H9 (cell line): ENCODE data around the gene AMDHD1. TPM values are rescaled to one million over a fixed set of nuclear protein-coding genes. Genes with fewer than 3 reads are reported as not detected.
A peak's percentile ranks its signal among the peaks of the same experiment; 100 is the strongest.

Experiments
- DNase-seq: peaks from one replicate; pipeline ENCODE4 v3.0.0-alpha.2; 2017
- H2AFZ ChIP-seq: one replicate; pipeline ENCODE4 v1.6.1; 2013; ENCODE audit warnings: mild to moderate bottlenecking, low read length, control low read depth, moderate library complexity
- H2AK5ac ChIP-seq: 2 replicates; pipeline ENCODE4 v1.6.1; 2013; ENCODE audit warnings: low read length, control low read depth, mixed read lengths; ENCODE audit not compliant: insufficient read length
- H2BK120ac ChIP-seq: one replicate; pipeline ENCODE4 v1.6.1; 2013; ENCODE audit warnings: low read depth, mild to moderate bottlenecking, low read length, control low read depth, inconsistent platforms; ENCODE audit not compliant: poor library complexity, severe bottlenecking
- H2BK12ac ChIP-seq: 2 replicates; pipeline ENCODE4 v1.6.1; 2013; ENCODE audit warnings: low read length, control low read depth, mixed read lengths, low read depth; ENCODE audit not compliant: insufficient read length
- H2BK15ac ChIP-seq: 2 replicates; pipeline ENCODE4 v1.6.1; 2013; ENCODE audit warnings: low read depth, low read length, control low read depth
- H2BK20ac ChIP-seq: one replicate; pipeline ENCODE4 v1.6.1; 2013; ENCODE audit warnings: low read depth, mild to moderate bottlenecking, low read length, control low read depth, inconsistent platforms; ENCODE audit not compliant: poor library complexity, severe bottlenecking
- H2BK5ac ChIP-seq: 2 replicates; pipeline ENCODE4 v1.6.1; 2013; ENCODE audit warnings: low read length, control low read depth, mixed read lengths; ENCODE audit not compliant: insufficient read length
- H3K14ac ChIP-seq: 2 replicates; pipeline ENCODE4 v1.6.1; 2013; ENCODE audit warnings: low read length, control low read depth; ENCODE audit not compliant: insufficient read depth
- H3K18ac ChIP-seq: 2 replicates; pipeline ENCODE4 v1.6.1; 2013; ENCODE audit warnings: low read depth, mild to moderate bottlenecking, mixed read lengths, low read length, control low read depth; ENCODE audit not compliant: insufficient read length
- H3K23ac ChIP-seq: 2 replicates; pipeline ENCODE4 v1.6.1; 2013; ENCODE audit warnings: low read length, control low read depth, mixed read lengths, low read depth; ENCODE audit not compliant: insufficient read length
- H3K23me2 ChIP-seq: 2 replicates; pipeline ENCODE4 v1.6.1; 2013; ENCODE audit warnings: low read depth, mild to moderate bottlenecking, mixed read lengths, low read length, control low read depth; ENCODE audit not compliant: insufficient read length, poor library complexity, severe bottlenecking
- H3K27ac ChIP-seq: 2 replicates; pipeline ENCODE4 v1.5.1; 2013; ENCODE audit warnings: low read length, control low read depth, mixed read lengths, low read depth; ENCODE audit not compliant: insufficient read length
- H3K27me3 ChIP-seq: 2 replicates; pipeline ENCODE4 v1.6.1; 2013; ENCODE audit warnings: low read length, control low read depth, inconsistent platforms; ENCODE audit not compliant: insufficient read depth
- H3K4ac ChIP-seq: 2 replicates; pipeline ENCODE4 v1.6.1; 2013; ENCODE audit warnings: low read depth, mild to moderate bottlenecking, control low read depth, inconsistent platforms, low read length, moderate library complexity
- H3K4me1 ChIP-seq: 2 replicates; pipeline ENCODE4 v1.6.1; 2013; ENCODE audit warnings: low read length, control low read depth, inconsistent platforms; ENCODE audit not compliant: insufficient read depth
- H3K4me2 ChIP-seq: 2 replicates; pipeline ENCODE4 v1.6.1; 2013; ENCODE audit warnings: low read length, control low read depth, mixed read lengths; ENCODE audit not compliant: insufficient read length, insufficient read depth
- H3K56ac ChIP-seq: 2 replicates; pipeline ENCODE4 v1.6.1; 2013; ENCODE audit warnings: low read depth, mild to moderate bottlenecking, mixed read lengths, low read length, control low read depth; ENCODE audit not compliant: insufficient read length
- H3K79me1 ChIP-seq: 2 replicates; pipeline ENCODE4 v1.6.1; 2013; ENCODE audit warnings: low read depth, mild to moderate bottlenecking, moderate library complexity, low read length, control low read depth, inconsistent platforms; ENCODE audit not compliant: insufficient read depth, poor library complexity, severe bottlenecking
- H3K79me2 ChIP-seq: 2 replicates; pipeline ENCODE4 v1.6.1; 2013; ENCODE audit warnings: low read length, control low read depth, inconsistent platforms; ENCODE audit not compliant: insufficient read depth
- H3K9ac ChIP-seq: 2 replicates; pipeline ENCODE4 v1.6.1; 2013; ENCODE audit warnings: low read length, control low read depth, mixed read lengths; ENCODE audit not compliant: insufficient read length; ENCODE audit errors: extremely low read depth
- H3K9me3 ChIP-seq: one replicate; pipeline ENCODE4 v1.6.1; 2013; ENCODE audit warnings: low read depth, low read length, inconsistent platforms; ENCODE audit not compliant: control insufficient read depth
- H3T11ph ChIP-seq: one replicate; pipeline ENCODE4 v1.6.1; 2013; ENCODE audit warnings: mild to moderate bottlenecking, low read length, control low read depth, inconsistent platforms
- H4K20me1 ChIP-seq: one replicate; pipeline ENCODE4 v1.6.1; 2013; ENCODE audit not compliant: control insufficient read depth, insufficient read length, insufficient read depth
- H4K5ac ChIP-seq: 2 replicates; pipeline ENCODE4 v1.6.1; 2013; ENCODE audit warnings: low read depth, mild to moderate bottlenecking, mixed read lengths, low read length, control low read depth; ENCODE audit not compliant: insufficient read length
- H4K8ac ChIP-seq: replicated peaks from 2 replicates; pipeline ENCODE4 v1.6.1; 2013; ENCODE audit warnings: low read length, control low read depth, mixed read lengths, low read depth; ENCODE audit not compliant: insufficient read length
- H4K91ac ChIP-seq: 2 replicates; pipeline ENCODE4 v1.6.1; 2013; ENCODE audit warnings: low read depth, mild to moderate bottlenecking, moderate library complexity, mixed read lengths, low read length, control low read depth; ENCODE audit not compliant: insufficient read length
- H3K27ac Mint-ChIP-seq, 3 experiments: 2 replicates in 2 of 3; 3 replicates in 1 of 3; pipeline ENCODE4 v1.8.0; 2020 to 2021; ENCODE audit warnings: mixed read lengths in 3 of 3, mild to moderate bottlenecking in 1 of 3, moderate library complexity in 1 of 3
- H3K27me3 Mint-ChIP-seq: 2 replicates; pipeline ENCODE4 v1.8.0; 2021; ENCODE audit warnings: low read depth, mild to moderate bottlenecking, moderate library complexity, mixed read lengths
- H3K36me3 Mint-ChIP-seq, 3 experiments: 2 replicates in 2 of 3; 3 replicates in 1 of 3; pipeline ENCODE4 v1.8.0; 2020 to 2021; ENCODE audit warnings: low read depth in 3 of 3, mixed read lengths in 3 of 3; ENCODE audit not compliant: insufficient read depth in 1 of 3
- H3K4me1 Mint-ChIP-seq, 2 experiments: 2 replicates each; pipeline ENCODE4 v1.8.0; 2020; ENCODE audit warnings: mixed read lengths in 2 of 2
- H3K4me3 Mint-ChIP-seq, 2 experiments: 2 replicates in 1 of 2; 3 replicates in 1 of 2; pipeline ENCODE4 v1.8.0; 2020 to 2021; ENCODE audit warnings: mild to moderate bottlenecking in 2 of 2, mixed read lengths in 2 of 2, moderate library complexity in 1 of 2
- H3K9me3 Mint-ChIP-seq, 2 experiments: 2 replicates in 1 of 2; 3 replicates in 1 of 2; pipeline ENCODE4 v1.8.0; 2020; ENCODE audit warnings: mild to moderate bottlenecking in 2 of 2, mixed read lengths in 2 of 2, moderate library complexity in 1 of 2
- whole genome bisulfite sequencing: extraction: QIAGEN DNeasy Blood & Tissue Kit; methylation state at CpG from one replicate; pipeline ENCODE4 v1.1.7; 2013; ENCODE audit warnings: missing lambda C conversion rate, low lambda C conversion rate, mixed read lengths; ENCODE audit not compliant: insufficient read length; ENCODE audit errors: extremely low coverage; 5-methylcytosine and 5-hydroxymethylcytosine counted together
- total RNA-seq: library from RNA; stranded (reverse); gene quantifications from 2 replicates; pipeline ENCODE4 v1.2.1, GENCODE V29; 2021
- TF ChIP-seq, protein P1 (sequence below): fragments of 200-600 bp; sonication (generic); conservative IDR thresholded peaks from 3 replicates; pipeline ENCODE4 v1.8.0; 2021; ENCODE audit warnings: antibody characterized with exemption, mild to moderate bottlenecking

AMDHD1 gene
- total RNA-seq, 1 experiment from 2014 or later = 0.42 TPM

DNA sequence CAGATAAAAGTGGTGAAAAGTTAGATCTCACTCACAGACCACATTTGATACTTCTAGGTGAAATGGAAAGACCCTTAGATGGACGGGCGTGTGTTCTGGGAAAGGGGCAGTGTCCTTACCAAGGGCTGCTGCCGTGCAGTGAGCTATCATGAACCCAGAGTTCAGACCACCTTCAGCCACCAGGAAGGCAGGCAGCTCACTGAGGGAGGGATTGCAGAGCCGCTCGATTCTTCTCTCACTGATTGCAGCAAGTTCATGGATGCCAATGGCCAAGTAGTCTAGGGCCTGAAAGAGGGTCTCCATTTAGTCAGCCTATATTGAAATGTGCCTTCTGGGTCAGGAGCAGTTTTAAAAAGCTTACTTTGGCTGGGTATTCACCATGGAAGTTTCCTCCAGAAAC, 37.3 kb downstream of the AMDHD1 start:
- DNase-seq = no peak
- Mint-ChIP-seq H3K27ac (peak overlapping the region in 1 of 3 experiments; percentile 40; a peak in 1 of 7 replicates), H3K36me3 (no peaks in the 10 kb centered on the region; a peak in 1 of 7 replicates), H3K4me1 (peaks cover 9 to 13% of the 10 kb centered on the region in 2 experiments), H3K9me3 (no peaks in the 10 kb centered on the region), H3K4me3 (no peak overlapping the region), H3K27me3 (no peaks in the 10 kb centered on the region; the same call in none of the 2 replicates)
- Histone ChIP-seq H3K27ac (no peak overlapping the region), H2BK12ac (no peak overlapping the region), H3K9ac (no peak overlapping the region), H3K9me3 (no peaks in the 10 kb centered on the region), H3K14ac (no peak overlapping the region), H3T11ph (no peak overlapping the region), H3K4me1 (peaks cover 2% of the 10 kb centered on the region; the same call in 1 of the 2 replicates), H4K8ac (no peak overlapping the region), H2BK15ac (no peak overlapping the region), H2AFZ (no peak overlapping the region), H3K4ac (no peak overlapping the region), H3K23ac (no peak overlapping the region), H3K27me3 (no peaks in the 10 kb centered on the region), H4K5ac (no peak overlapping the region), H3K79me2 (no peaks in the 10 kb centered on the region), H3K18ac (no peak overlapping the region), H2BK120ac (no peak overlapping the region), H3K23me2 (no peaks in the 10 kb centered on the region), H2BK5ac (no peak overlapping the region), H3K56ac (no peak overlapping the region), H4K91ac (no peak overlapping the region), H3K4me2 (no peak overlapping the region), H2BK20ac (no peak overlapping the region), H2AK5ac (no peak overlapping the region), H4K20me1 (no peaks in the 10 kb centered on the region), H3K79me1 (no peaks in the 10 kb centered on the region)
- TF ChIP-seq, protein P1, sequence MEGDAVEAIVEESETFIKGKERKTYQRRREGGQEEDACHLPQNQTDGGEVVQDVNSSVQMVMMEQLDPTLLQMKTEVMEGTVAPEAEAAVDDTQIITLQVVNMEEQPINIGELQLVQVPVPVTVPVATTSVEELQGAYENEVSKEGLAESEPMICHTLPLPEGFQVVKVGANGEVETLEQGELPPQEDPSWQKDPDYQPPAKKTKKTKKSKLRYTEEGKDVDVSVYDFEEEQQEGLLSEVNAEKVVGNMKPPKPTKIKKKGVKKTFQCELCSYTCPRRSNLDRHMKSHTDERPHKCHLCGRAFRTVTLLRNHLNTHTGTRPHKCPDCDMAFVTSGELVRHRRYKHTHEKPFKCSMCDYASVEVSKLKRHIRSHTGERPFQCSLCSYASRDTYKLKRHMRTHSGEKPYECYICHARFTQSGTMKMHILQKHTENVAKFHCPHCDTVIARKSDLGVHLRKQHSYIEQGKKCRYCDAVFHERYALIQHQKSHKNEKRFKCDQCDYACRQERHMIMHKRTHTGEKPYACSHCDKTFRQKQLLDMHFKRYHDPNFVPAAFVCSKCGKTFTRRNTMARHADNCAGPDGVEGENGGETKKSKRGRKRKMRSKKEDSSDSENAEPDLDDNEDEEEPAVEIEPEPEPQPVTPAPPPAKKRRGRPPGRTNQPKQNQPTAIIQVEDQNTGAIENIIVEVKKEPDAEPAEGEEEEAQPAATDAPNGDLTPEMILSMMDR = no peak
- no CpG with 5 or more reads among the region's 5 CpGs for WGBS
